Measurements from ENCODE around the gene PNO1. TPM values are rescaled to one million over a fixed set of nuclear protein-coding genes. Genes with fewer than 3 reads are reported as not detected.
"Not testable (repeated sequence)": the region's sequence is repeated elsewhere in the genome, so short reads cannot be mapped to it uniquely, and the experiment has no call there.

Gene PNO1
- total RNA-seq, 1 experiment from 2014 or later = 26.4 TPM

DNA sequence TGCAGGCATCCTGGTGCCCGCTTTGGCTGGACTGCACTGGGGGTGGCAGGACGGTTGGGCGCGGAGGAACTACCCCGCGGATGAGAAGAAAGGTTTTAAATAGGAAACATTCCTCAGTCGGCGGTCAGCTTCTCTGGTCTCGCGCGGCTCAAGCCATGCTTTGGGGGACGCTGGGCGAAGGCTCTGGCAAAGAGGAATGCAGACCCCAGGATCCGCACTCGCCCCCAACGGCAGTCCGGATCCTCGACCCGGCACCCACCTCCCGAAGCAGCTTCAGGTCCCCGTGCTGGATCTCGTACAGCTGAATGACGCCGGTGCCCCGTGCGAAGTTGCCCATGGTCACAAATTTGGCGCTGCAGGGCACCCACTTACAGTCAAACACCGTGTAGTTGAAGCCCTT, 686 bp upstream of the PNO1 start:
- DNase-seq (ENCODE audit: low spot score) = no peak

DNA sequence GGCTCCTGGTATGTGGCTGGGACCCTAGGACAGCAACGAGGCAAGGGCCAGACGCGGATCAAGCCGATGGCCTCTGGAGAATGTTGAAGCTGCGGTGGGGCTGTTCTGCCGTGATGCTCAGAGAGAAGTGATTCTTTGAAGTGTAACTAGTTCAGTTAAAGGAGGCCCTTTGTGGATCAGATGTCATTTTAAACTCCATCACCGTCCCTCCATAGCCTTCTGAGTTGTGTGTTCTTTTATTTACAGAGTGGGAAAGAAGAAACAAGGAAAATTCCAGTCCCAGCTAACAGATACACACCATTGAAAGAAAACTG, 403 bp downstream of the PNO1 start:
- DNase-seq (ENCODE audit: low spot score) = no peak

DNA sequence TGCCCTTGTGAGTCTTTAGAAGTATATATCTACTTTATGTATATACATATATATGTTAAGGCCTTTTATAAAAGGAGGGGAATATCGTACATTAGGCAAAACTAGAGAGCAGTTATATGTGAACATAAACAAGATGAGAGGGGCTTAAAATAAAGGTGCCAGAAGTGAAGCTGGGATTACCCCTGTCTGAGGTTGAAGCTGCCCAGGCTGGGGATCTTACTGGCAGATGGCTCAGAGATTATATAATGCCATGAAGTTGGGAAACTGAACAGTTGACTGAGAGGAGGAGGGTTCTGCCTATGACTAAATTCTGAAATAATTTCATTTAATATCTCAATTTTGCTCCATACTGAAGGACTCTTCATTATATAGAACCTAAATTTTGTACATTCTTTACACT, 6.0 kb downstream of the PNO1 start:
- DNase-seq (ENCODE audit: low spot score) = no peak

DNA sequence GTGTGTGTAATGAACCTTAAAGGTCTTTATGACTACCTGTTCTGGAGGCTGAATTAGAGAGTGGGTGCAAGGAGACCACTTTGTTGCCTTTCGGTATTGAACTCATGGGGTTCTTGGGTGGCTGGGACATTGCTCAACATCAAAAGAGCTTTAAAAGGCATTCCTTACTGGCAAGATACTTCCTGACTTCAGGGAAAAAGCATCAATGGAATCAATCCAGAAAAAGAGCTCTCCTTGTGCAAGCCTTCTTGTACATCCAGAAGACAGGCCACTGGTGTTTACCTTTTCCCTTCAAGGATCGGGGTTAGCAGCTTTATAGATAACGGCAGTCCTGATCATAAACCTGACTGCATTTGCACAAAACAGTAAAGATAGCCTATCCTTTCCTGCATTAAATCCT, 9.5 kb downstream of the PNO1 start:
- no peak for DNase-seq (ENCODE audit: low spot score)

DNA sequence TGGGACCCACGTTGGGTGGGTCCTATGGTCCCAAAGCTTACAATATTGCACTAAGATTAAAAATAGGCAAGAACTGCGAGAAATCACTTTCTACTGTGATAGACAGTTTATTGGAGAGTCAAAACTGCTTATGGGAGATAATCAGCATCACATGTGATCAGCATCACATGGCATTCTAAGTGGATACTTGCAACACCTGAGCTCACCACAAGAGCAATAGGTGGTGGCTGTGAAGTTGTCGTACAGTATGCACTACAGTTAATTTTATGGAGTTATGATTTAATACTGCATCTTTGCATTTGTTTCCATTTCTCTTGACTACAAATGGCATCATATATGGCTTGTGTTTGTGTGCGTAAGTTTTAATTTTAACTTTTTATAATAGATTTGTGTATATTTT, 11.6 kb downstream of the PNO1 start:
- no peak for DNase-seq (ENCODE audit: low spot score)

DNA sequence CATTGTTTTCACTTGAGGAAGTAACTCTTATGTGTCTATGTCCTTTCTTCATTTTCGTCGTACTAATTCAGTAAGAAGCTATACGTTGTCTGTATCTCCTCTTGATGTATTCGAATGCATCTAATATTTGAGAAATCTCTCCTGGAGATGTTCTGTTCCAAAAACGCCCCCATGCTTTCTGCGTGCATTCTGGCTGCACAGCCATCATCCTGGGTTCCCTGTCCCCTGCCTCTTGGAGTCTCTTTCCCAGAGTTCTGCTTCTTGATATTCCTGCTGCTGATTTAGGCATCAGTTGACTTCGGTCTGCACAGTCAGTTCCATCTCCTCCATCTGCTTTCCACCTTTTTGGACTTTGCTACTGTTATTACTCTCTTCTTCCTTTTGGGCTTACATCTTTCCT, 13.5 kb downstream of the PNO1 start:
- no peak for DNase-seq (ENCODE audit: low spot score)

DNA sequence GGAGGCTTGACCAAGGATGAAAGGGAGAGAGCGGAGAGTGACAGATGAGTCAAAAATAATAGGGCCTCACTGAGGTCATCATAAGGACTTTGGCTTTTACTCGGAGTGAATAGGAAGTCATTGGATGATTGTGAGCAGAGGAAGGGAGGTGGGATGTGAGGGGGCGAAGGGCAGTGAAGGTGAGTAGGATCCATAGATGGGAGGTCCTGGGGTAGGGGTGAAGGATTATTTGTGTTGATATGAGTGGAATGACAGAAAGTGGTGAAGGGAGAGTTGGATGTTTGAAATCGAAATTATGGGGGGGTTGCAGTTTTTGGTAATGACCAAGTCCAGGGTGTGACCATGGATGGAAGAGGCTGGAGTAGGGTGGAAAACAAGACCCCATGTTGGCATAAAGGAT, 14.0 kb downstream of the PNO1 start:
- DNase-seq (ENCODE audit: low spot score) = no peak

DNA sequence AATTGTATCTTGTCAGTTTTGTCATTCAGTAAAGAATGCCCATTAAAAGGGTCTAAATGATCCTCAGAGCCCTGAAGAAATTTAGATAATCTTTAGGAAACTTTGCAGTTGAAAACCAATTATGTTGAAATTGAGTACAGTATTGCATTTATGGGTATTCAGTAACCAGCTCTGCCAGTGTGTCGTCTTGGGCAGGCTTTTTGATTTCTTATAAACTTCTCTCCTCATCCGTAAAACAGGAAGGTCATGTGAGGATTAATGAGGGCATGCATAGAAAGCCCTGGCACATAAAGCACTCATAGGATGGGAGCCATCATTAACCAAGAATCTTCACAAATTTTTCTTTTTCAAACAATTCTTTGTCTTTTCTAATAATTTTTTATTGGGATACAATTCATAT, 14.8 kb downstream of the PNO1 start:
- no peak for DNase-seq (ENCODE audit: low spot score)

DNA sequence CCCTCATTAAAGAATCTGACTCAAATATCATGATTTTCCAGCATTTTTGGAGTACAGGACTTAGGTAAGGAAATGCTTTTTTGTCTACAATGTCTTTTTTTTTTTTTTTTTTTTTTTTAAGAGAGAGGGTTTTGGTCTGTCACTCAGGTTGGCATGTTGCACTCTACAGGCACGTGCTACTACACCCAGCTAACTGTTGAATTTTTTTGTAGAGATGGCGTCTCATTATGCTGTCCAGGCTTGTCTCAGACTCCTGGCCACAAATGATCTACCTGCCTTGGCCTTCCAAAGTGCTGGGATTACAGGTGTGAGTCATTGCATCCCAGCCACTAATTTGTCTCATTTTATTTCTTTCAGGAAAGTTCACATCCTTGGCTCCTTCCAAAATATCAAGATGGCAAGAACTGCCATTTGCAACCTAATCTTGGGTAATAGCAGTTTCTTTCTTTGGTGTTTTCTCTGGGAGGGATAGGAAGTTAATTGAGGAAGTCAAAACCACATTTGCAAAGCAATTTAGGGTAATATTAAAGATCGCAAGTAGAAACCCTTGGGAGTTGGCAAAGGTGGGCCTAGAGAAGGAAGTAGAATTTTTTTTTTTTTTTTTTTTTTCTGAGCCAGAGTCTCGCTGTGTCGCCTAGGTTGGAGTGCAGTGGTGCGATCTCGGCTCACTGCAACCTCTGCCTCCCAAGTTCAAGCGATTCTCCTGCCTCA, 15.5 kb downstream of the PNO1 start:
- no peak for DNase-seq (ENCODE audit: low spot score)

DNA sequence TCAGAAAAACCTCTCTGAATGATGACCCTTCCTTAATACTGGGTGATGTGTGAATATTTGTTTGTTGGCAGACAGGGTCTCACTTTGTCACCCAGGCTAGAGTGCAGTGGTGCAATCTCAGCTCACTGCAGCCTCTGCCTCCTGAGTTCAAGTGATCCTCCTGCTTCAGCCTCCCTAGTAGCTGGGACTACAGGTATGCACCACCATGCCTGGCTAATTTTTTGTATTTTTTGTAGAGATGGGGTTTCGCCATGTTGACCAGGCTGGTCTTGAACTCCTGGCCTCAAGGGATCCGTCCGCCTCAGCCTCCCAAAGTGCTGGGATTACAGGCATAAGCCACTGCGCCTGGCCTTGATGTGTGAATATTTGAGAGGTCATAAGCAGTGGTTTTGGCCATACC, 17.5 kb downstream of the PNO1 start:
- DNase-seq (ENCODE audit: low spot score) = not testable (repeated sequence)

DNA sequence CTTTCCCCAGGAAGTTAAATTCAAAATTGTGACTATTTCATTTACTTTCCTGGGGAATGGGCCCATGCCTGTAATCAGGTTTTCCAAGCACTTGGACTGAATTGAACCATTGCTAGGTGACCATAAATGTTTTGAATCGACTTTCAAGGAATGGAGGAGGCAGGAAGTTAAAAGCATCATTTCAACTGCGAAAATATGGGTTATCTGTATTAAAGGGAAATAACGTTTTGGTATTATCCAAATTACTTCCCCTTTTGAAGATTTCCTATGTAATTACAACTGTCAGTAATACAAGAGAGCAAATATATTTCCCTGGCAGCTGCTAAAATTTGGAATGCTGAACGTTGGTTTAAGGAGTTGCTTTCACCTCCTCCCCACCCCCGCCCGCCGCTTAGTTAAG, 19.0 kb downstream of the PNO1 start:
- DNase-seq (ENCODE audit: low spot score) = no peak

DNA sequence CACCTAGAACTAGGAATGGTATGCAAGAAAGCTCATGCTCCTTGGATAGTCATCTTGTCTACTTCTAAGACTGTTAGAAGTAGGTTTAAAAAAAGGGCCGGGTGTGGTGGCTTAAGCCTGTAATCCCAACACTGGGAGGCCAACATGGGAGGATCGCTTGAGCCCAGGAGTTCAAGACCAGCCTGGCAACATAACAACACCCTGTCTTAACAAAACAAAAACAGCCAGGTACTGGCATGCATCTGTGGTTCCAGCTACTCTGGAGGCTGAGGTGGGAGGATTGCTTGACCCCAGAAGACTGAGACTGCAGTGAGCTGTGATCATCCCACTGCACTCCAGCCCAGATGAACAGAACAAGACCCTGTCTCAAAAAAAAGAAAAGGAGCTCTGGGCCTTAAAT, 19.9 kb downstream of the PNO1 start:
- no peak for DNase-seq (ENCODE audit: low spot score)

DNA sequence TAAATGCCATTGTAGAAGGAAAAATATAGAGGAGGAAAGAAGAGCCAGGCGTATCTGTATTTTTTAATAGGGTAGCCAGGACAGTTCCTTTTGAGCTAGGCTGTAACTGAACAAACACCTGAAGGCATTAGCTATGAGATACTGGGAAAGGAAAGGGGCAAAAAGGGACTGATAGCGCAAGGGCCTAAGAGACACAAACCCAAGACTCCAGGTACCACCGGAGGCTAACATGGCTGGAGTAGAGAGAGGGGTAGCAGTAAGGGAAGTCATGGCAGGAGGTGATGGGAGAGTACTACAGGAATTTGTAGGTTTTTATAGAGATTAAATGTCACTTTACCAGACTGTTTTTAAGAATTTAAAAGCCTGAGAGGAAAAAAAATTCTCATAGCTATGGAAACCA, 20.7 kb downstream of the PNO1 start:
- DNase-seq (ENCODE audit: low spot score) = no peak

DNA sequence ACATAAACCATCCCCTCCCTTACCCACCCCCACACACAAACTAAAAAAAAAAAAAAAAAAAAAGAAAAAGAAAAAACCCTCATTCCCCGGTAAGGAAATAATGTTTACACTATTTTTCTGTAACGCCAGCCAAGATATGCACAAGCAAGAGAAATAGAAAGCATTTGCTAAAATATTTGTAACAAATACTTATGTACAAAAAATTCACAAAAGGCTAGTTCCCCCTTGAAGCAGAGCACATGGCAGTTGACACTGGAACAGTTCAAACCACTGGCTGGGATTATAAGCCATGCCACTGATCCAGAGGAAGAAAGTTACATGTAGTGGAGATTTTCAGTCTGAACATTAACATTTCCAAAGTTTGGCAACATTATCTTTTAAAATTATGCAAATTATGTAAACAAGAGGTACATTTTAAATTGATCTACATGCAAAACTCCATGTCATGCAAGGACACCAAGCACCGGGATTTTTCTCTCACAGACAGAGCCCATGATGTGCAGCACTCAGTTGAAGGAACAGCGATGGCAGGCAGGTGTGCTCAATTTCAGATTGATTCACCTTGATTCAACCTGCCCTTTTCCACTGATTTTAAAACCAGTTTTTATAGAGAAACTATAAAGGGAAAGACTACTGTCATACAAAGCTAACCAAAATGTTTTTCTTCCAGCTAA, 21.4 kb downstream of the PNO1 start:
- no peak for DNase-seq (ENCODE audit: low spot score)

DNA sequence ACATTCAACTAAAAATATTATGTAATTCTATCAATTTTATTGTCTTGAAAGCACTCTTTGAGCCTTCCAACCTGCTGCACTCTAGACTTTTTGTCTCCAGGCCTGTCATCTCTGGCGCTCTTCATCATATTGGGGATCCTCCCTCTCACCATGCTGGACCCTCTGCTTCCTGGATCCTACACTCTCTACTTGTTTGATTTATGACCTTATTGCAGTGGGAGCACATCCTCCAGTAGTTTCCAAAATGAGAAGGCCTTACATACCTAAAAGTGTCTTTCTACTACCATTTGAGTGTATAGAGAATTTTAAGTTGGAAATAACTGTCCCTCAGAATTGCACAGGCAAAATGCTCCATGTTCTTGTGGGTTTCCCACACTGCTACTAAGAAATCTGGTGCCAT, 25.2 kb downstream of the PNO1 start:
- no peak for DNase-seq (ENCODE audit: low spot score)

DNA sequence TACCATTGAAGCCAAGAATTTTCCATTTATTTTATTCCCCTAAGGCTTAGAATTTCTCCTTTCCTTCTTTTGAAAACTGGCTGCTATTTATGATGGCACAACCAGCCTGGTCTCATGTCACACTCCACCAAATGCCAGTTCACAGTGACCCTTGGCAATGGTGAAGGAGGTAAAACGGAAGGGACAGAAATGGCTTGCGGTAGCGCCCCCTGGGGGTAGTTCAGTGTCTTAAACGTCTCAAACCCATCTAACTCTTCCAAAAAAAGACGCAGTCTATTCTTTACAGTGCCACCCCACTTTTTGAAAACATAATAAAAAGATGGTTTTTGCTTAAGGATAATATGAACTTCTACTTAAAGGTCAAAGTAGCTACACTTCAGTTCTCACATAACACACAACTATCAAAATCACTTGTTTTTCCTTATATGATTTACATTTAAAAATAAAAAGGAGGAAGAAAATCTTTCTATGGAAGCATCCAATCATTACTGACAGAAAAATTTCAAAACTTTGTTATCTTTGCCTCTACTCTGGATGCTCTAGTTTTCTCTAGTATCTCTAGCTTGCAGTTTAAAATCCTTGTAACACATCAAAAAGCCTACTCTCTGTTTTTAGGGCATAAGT, 28.0 kb downstream of the PNO1 start:
- DNase-seq (ENCODE audit: low spot score) = peak; percentile 48

DNA sequence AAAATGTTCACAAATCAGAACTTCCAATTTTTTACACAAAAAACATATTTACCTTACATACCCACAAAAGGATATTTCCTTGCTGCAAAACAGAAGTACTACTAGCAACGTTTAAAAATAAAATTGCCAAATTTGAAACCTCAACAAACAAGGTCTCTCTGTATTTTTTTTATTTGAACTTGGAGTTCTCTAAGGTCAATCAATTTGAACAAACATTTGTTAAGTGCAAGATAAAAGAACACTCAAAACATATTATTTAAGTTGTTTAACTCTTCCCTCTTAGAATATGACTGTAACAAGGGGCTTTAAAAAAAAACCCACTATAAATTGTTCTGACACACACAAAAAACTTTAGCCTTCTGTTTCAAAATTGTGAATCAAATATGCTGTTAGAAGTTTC, 29.6 kb downstream of the PNO1 start:
- DNase-seq (ENCODE audit: low spot score) = no peak

DNA sequence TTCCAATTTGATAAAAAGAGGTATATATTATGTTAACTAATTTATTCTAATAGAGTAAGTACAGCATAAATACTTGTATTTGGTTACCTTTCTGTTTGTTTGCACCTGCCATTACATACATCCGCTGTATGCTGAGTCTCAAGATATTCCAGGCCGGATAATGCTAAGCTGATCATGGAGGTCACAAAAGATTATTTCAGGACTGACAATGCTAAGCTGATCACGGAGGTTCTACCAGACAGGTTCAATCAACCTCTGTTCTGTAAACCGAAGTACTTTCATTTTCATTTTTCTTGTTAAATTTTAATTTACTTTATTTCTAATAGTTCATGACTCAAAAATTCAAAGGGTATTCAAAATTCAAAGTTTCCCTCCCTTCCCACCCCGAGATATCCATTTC, 31.1 kb downstream of the PNO1 start:
- DNase-seq (ENCODE audit: low spot score) = no peak

DNA sequence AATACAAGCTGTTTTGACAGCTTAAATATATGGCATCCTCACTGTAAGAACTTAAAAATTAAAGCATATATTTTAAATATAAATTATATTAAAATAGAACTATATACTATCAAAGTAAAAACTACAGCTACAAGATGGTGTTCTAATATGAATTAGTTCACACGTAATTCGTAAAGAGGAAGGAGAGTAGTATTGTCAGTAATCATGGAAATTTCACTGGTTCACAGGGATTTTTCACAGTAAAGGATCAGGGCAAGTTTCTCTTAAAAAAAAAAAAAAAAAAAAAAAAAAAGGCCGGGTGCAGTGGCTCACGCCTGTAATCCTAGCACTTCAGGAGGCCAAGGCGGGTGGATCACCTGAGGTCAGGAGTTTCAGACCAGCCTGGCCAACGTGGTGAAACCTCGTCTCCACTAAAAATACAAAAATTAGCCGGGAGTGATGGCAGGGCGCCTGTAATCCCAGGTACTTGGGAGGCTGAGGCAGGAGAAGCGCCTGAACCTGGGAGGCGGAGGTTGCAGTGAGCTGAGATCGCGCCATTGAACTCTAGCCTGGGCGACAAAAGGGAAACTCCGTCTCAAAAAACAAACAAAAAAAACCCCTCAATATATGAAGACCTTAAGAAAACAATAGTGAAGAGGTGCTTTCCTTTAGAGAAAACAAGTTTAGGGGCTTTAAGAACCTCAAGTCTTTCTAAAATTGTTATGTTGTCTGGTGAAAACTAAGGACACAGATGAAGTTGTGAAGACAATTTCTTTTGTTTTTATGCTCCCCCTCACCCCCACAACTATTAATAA, 32.5 kb downstream of the PNO1 start:
- DNase-seq (ENCODE audit: low spot score) = no peak

DNA sequence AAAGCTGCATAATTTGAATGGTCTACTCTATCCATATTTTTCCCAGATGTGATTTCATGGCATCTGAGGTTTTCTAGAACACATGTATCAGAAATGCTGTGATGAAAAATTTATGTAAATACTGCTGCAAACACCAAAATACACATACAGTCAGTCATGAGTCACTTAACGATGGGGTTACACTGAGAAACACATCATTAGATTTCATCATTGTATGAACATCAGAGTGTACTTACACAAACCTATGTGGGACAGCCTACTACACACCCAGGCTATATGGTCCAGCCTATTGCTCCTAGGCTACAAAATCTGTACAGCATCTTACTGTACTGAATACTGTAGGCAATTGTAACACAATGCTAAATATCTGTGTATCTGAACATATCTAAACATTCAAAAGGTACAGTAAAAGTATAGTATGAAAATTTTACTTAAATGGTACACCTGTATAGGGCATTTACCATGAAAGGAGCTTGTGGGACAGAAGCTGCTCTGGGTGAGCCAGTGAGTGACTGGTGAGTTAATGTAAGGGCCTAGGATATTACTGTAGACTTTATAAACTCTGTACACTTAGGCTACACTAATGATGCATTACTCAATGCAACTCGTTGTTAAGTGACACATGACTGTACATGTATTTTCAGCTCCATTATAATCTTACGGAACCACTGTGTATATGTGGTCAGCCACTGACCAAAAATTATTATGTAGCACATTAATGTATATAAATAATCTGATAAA, 33.5 kb downstream of the PNO1 start:
- peak; percentile 29 for DNase-seq (ENCODE audit: low spot score)

DNA sequence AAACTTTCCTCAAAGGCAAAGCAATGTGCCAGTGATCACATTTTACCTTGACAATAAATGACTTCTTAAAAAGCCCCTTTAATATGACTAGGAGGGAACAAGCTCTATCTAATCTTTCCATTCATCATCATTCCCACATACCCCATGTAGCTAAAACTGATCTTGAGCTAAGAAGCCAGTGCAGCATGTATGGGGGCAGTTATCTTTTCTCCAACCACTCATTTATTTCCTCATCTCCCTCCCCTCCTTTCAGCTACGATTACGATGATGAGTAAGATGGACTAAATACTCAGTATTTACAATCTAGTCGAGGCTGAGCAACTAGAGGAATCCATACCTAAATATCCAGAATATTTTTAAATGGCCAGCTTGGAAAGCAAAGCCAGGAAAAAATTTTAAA, 35.5 kb downstream of the PNO1 start:
- no peak for DNase-seq (ENCODE audit: low spot score)

DNA sequence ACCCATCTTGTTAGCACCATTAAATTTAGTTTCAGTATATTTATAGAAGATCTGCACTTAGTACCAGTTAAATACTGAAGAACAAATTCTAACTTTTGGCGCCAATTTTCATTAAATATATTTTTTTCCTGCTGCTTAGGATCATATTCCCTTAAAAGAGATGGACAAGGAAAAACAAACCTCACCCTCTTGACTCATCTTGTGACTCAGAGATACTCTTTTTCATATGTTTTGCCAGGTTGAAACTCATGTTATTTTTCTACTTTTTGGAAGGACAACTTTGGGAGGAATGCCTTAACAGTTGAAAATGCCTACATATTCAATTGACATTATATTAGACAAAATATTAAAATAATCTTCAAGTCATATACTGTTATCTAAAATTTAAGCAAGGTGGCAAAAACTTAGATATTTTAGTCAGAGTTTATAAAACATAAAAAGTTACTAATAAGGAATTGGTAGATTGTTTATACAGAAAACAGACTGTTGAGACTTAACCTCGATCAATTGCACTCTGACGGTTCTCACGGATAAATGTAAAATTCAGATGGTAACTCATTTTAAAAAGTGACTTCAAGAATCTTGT, 36.2 kb downstream of the PNO1 start:
- DNase-seq (ENCODE audit: low spot score) = no peak

Data from H4 (cell line).